Measurements from ENCODE around the gene ENPP6.

Gene ENPP6

DNA sequence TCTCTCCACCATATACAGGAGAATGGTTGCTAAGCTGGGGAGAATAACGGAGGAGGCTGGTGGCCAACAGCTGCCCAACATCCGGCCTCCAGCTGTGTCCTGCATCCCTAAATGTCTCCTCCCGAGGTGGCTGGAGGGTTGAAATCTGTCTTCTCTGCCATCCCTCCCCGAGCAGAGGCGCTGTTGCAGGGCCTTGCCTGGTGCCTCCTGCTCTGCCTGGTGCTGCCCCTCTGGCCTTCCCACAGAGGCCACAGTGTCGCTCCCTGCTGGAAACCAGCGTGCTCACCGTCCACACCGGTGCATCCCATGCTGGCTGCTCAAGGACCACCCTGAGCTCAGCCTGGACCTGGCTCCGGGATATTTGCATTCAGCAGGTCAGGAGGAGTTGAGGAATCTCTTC lies 115.2 kb downstream of the ENPP6 start:
- no peak for DNase-seq

DNA sequence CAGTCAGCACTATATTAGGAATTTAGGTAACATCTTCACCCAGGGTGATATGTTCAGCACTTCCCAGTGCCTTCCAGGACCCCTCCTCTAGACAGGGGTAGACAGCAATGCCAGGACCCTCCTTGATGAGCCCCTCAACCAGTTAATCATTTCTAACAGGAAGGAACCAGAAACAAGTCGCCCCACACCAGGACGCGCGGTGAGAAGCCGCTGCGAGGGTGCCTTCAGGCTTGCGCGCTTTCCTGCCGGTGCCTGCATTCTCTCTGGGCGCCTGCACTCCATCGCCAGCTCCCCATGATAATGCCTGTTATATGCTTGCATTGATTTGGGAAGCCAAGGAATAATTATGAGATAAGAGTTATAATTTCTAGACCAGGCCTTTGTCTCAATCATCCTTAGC lies 116.0 kb downstream of the ENPP6 start:
- no peak for DNase-seq

DNA sequence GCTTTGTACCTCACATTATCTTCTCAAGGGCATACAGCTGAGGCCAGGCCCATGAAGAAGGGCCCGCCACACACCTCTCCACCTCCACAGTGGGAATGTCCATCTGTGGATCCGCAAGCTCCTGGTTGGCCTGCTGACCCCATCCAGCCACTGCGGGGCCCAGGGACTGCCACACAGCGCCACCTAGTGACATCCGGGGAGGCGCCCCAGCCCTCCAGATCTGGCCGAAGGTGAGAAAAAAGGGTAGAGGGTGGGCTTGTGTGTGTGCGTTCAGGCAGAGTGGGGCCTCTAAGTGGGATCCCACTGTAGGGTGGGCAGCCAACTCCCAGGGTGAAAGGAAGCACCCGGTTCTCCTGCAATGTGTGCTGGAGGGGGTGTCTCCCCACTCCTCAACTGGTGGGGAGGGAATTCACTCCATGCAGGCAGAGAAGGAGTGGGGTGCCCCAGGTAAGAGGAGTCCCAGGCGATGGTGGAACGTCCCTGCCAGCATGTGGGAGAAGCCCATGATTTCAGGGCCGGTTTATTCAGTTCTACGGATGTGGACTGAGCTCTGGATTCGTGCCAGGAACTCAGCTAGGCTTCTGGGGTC lies 117.3 kb downstream of the ENPP6 start:
- peak in 1 of 4 experiments; percentile 11 for DNase-seq

DNA sequence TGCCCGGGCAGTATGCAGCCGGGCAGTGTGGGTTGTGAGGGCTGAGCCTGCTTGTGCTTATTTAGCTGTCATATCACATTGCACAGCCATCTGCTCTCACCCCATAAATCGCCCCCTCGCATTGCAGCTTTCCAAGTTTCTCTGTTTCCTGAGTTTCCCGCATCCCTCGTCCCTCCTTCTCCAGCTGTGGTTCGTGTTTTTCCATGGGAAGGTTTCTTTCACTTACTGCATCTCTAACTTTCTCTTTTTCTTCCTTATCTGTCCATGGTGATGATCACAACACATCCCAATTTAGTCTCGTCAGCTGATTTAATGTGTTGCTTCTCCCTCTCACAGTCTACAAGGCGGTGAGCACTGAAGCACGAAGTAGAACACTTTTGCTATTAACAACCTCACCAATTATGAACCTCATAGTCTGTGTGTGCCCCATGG lies 118.1 kb downstream of the ENPP6 start:
- no peak for DNase-seq

DNA sequence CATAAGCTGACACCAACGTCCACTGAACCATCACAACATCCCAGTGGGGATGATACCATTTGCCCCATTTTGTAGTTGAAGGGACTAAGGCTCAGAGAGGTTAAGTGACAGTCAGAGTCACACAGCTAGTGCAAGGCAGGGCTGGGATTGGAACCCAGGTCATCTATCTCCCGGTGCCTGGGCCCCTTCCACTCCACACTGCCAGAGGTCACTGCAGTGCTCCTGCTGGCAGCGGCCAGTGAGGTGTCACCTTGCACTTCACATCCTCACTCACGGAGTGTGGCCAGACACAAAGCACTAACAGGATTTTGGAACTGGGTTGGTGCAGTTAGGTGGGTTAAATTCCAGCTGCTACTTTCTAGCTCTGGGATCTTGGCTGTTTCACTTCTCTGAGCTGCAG lies 118.7 kb downstream of the ENPP6 start:
- DNase-seq = no peak

DNA sequence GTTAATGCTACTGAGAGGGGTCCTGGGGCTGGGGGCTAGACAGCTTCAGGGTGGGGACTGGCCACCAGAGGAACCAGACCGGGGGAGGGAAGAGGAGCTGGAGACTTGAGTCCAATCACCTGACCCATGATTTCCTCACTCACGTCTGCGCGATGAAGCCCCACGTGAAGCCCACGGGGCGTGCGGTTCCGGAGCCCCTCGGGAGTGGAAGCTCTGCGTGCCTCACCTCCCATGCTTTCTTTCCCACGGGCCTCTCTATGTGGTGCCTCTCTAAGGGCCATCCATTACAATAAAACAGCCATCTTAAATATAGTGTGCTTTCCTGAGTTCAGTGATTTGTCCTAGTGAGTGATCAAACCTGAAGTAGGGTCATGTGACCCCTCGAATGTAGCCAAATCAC lies 119.9 kb downstream of the ENPP6 start:
- no peak for DNase-seq

DNA sequence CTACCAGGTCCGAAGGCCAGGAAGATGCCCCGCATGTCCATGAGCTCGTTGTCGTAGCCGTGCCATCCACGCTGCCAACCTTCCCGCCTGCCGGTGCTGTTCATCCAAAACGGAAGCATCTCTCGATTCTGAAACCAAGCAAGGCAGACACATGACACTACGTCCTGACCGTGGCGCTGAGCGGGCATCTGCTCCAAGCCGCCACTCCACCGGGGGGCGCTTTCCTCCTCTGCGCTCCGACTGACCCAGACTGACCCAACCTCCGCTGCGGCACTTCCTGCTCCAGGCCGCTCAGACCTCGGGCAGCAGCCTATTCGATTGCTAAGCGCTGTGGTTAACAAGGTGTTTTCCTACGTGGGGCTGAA lies 120.5 kb downstream of the ENPP6 start:
- no peak for DNase-seq

DNA sequence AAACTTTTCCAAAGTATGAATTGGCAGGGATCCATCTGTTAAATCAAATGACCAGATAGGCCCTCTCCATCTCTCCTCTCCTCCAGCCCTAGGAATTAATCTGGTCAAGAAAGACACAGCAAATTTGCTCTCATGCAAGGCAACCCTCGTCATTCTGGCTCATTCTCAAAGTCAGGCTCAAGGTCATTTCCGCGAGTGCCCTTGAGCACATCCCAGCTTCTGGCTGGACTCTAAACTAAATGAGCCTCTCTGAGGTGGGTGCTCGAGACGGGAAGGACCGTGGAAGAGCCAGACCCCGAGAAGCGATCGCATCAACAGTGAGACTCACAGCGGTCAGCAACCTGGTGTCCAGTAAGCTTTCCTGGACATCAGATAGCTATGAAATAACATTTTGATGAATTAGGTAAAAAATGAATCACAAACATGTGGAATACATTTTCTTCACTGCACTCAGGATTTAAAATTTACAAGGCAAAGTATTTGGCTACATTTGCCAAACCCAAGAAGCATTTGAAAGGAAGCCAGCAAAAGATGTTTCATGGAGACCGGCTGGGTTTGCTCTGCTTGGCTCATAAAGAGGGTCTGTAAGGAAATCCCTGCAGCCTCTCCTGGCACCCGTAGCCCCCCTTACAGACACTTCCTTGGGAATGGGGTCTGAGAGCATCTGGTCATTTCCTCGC lies 121.0 kb downstream of the ENPP6 start:
- DNase-seq = no peak

DNA sequence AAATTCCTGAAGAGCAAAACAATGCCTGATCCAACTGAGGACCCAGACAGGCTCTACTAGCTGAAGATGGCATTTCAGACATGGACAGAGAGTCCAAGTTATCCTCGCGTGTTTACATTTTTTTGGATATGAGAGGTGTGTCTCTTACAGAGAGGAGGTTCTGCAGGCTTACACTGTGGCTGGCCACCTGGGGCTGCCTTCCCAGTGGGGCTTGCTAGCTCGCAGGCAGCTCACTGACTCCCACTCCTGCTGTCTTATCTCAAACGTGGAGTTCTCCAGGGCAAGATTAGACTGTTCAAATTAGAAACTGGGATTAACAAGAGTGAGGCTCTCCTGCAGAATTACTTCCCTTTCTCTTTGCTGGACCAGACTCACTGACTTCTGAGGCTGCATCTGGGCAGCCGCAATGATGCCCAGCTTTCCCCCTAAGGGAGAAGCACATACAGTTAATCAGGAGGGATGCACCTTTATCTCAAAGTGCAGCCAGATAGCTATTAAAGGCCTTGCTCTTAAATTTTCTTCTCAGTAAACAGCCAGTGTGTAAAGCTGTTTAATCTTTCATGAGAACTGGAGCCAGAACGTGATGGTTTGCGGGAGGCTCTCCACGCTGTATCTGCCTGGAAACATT lies 123.0 kb downstream of the ENPP6 start:
- DNase-seq = no peak

DNA sequence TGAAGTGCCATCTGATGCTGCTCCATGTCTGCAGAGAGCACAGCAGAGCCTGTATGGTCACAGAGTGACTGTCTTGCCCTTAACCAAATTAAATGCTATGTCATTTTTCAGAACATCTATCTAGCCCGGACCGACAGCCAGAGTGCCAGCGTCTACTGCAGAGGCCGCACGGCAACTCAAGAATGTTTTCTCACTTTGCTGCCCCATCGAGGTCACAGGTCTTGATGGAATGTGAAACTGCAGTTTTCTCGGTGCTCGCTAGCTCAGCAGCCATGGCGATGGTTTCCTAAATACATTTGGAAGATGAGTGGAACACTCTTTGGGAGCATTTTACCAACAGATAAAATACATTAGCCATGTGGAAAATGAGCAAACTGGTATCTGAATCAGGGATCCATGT lies 125.7 kb downstream of the ENPP6 start:
- no peak for DNase-seq

DNA sequence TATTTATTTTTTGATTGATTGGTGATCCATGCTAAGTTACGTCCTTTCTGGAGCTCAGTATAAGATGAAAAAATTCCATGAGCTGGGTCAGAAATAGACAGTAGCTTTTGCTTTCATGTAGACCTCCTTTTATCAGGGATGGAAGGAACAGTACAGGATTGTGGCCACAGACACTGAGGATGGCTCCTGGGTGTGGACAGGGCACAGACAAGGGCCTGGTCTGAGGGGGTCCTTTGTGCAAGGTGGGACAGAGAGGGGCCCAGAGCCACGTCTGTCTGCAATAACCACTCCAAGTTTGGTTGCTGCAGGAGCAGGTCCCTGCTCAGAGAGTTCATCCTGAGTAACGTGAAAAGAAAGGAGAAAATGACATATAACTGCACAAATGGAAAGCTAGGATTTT lies 127.1 kb downstream of the ENPP6 start:
- DNase-seq = no peak

DNA sequence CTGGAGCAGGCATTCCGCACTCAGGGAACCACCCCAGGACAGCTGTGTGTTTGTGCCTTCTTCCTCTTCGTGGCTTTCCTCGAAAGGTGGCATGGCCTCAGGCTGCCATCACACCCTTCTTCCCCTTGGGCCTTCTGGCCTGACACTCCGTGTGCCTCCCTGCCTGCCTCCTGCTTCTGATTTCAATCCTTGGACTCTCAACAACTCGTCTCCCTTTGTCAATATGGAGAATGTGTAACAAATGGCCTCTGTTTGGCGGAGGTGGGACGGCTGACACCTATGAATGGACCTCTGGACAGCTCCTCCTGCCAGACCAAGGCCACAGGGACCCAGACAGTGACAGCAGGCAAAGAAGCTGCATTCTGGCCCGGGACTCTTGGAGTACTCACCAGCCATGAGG lies 137.0 kb downstream of the ENPP6 start:
- DNase-seq = no peak

DNA sequence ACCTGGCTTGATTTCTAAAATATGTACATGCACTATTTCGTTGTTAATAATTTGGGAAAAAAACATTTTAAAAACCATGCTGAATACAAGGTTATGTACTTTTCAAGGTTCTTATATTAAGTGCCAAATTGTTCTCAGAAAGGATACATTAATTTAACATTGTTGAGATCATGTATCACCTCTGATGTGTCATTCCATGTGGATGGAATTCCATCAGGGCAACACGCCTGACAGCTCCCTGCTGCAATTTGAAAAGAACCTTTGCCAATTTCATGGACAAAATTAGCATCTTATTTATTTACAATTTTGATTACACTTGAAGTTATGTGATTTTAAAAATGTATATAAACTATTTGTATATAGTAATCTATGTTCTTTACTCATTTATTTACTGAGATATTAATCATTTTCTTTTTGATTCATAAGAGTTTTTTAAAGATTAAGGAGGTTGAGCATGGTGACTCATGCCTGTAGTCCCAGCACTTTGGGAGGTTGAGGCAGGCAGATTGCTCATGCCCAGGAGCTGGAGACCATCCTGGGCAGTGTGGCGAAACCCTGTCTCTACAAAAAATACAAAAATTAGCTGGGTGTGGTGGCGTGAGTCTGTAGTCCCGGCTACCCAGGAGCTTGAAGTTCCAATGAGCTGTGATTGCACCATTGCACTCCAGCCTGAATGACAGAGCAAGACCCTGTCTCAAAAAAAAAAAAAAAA lies 142.8 kb downstream of the ENPP6 start:
- DNase-seq = no peak

DNA sequence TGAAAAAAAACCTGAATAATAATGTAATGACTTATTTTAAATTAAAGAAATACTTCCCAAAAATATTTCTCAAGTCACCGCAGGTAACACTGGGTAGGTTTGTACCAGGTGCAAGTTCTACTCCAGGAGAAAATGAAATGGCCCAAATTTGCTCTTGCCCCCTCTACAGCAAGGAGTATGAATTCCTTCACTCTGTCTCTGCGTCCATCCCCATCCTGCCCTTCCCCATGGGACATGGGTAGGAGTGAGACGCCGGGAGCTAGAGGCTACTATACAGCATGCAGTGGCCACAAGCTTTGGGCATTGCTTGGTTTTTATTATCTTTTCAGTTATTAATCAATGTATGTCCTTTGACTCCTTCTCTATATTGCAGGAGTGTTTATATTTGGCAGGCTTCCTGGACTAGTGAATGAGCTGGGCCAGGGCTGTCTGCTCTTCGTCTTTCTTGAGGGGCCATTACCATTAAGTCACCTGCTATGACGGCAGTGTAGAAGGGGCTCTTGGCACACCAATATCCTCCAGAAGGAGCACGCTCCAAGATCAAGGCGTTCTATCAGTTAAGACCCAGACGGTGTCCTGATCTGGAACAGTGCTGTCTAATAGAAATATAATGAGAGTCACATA lies 149.6 kb downstream of the ENPP6 start:
- no peak for DNase-seq

DNA sequence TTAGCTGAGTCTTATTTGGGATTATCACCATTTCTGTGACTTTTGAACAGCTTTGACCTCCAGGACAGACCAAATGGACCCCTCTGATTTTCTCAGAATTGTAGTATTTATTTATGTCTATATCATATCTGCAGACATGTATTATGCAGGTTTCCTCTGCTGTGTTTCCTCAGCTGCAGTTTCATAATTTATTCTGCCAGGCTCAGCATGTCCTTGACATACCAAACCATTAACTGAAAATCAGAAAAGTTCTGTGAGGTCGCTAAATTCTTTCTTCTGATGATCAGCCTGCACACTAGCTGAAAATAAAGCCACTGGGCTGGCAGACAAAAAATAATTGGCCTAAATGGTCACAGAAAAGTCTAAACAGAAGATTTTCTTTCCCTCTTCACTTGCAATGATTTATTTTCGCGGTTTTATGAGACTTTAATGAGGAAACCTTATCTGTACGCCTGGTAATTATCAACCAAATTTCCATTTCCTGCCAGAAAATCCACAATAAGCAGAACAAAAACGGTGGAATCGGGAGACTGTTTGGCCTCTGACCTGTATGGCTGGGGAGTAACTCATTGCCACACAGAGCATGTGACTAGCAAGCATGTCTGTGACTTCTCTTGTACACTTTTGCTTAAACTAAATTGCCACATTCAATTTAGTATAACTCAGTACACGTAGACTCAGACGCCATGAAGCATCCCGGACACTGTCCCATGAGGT lies 150.9 kb downstream of the ENPP6 start:
- no peak for DNase-seq

DNA sequence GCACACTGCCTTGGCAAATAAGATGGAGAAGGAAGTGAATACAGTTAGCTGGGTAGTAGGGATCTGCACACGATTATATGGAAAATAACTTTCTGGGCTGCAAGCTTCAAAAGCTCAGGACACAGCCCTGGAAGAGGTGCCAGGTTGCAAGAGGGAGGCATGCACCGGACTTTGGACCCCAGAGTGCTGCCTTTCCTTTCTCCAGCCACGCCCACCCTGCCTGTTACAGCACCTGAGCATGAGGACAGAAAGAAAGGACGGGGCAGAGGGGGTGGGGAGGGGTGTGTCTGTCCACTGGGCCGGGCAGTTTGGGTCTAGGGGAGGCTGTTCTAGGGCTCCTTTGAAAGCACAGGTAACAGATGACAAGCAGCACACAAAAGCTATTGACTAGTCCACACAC lies 152.8 kb downstream of the ENPP6 start:
- DNase-seq = no peak

DNA sequence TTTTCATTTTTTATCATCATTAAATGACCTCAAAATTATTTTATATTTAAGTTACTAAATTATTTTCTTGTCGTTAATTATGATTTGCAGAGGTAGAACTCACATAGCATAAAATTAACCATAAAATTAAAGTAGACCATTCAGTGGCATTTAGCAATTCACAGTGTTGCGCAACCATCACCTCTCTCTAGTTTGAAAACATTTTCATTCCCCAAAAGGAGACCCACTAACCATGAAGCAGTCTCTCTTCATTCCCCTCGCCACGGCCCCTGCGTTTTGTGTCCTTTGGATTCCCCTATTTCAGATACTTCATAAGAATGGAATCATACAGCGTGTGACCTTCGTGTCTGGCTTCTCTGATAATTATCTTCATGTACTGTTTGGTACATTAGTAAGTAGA lies 154.9 kb downstream of the ENPP6 start:
- DNase-seq = no peak

DNA sequence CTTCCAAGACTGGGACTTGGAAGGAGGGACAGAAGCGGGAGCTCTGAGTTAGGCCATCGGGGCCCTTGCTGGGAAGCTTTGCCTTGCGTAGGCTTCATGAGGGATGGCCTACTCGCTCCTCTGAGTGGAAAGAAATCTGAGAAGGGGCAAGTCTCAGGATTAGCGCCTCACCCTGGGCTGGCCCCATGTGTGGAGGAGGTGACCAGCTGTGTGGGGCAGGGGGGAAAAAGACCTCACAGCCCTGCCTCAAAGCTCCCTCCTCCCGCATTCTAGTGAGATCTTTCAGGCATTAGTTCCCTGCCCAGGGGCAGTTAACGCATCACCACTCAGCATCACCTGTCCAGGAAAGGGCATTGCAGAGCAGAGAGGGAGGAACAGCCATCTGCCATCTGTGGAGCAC lies 156.1 kb downstream of the ENPP6 start:
- no peak for DNase-seq

DNA sequence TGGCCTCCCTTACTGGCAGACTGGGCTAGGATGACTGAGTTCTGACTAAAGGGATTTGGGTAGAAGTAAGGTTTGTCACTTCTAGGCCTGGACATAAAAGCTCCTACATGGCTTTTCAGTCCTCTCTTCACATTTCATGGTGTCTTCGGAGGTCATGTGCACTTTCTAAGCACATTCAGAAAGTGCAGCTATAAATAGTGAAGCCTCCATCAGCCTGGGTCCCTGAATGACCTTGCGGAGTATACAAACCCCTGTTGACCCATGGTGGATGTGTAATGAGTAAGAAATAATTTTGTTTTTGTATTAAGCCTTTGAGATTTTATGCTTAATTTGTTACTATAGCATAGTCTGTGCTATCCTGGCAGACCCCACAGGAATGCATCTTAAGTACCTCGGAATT lies 158.6 kb downstream of the ENPP6 start:
- DNase-seq = no peak

DNA sequence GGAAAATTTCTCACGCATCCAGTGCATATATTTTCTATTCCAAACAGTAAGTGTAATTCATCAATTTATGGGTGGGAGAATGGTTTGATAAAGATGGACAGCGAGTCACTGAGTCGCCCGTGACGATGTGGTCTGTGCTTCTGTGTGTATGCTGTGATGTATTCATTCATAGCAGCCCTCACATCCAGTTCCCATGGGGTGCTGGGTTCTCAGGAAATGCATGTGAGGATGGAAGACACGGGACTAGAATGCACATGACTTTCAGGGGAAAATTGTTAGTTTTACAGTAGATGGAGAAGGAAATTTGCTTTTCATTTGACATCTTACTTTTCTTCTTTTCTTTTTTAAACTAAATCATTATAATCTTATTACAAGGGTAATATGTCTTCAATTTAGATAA lies 159.6 kb downstream of the ENPP6 start:
- DNase-seq = no peak

DNA sequence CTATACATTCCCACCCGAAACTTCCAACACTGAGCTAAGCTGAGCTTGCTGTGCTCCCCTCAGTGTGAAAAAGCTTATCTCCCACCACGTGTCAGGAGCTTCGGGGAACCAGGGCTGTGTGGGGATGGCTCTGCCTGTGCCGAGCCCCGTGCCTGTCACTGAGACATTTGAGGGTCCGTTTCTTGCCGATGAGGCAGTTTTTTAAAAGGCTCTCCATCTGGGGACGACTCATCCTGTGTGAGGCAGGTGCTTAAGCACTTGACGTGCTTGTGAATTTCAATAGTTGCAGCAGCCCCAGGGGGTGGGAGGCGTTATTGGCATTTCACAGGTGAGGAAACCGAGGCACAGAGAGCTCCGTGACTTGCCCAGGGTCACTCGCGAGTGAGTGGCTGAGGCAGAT lies 160.8 kb downstream of the ENPP6 start:
- DNase-seq = no peak

DNA sequence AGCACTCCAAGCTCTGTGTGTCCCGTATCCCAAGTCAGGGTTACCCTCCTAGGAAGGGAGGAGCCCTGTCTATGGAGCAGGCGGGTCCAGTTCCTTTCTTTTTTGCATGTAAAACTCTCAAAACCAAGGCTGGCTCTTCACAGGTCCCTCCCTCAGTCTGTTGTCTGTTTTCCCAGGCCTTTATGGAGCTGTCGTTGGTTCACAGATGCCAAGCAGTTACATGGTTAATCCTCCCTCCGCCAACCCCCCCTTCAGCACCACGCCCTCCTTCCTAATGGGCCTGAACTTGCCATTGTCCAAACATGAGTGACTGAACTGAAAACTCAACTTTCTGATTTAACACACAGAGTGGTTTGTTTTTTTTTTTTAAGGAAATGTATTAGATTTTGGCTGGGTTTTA lies 164.2 kb downstream of the ENPP6 start:
- DNase-seq = no peak

DNA sequence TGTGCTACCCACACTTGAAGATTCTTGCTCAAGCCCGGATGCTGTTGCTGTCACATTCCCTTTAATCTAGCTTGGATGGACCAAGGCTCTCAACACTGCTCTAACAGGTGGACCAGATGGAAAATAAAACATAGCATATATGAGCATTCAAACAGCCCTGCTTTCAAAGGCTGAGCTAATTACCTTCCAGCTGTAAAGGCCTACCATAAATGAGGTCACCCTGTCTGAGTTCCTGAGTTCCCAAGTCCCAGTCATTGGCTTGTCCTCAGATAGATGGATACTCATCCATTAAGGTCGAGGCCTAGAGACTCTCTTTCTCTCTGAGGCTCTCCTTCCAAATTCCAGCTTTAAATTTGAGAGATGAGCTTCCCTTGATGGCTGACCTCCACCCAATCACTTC lies 165.1 kb downstream of the ENPP6 start:
- DNase-seq = no peak
